B cell (primary cell): ENCODE measurements around the gene ABCB1.

Source experiments
- EZH2 ChIP-seq: IDR thresholded peaks from 2 replicates; pipeline ENCODE4 v1.6.1; 2012; ENCODE audit warnings: borderline replicate concordance, low read depth, mild to moderate bottlenecking, moderate library complexity, low read length; ENCODE audit not compliant: insufficient read depth, poor library complexity, severe bottlenecking
- TF ChIP-seq, protein P1 (sequence below): fragments of 200-600 bp; IDR thresholded peaks from one replicate; pipeline ENCODE4 v1.8.0; 2022; ENCODE audit warnings: antibody characterized with exemption, mild to moderate bottlenecking

DNA sequence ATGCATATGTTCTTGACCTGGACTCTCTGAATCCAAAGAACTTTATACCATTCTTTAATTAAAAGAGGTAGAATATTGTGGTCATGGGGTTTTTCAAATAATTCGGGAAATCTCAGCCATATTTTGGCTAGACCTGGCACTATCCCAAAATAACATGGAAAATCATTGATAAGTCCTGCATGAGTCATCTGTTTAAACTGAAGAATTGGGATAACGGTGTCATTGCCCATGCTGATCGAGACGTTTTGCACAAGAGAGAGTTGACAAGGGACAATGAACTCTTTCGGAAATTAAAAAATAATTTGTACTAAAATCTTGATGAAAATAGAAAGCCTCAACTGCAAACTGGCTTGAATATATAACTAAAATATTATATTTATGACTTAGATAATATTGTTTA, 105.3 kb downstream of the ABCB1 start:
- TF ChIP-seq, protein P1, sequence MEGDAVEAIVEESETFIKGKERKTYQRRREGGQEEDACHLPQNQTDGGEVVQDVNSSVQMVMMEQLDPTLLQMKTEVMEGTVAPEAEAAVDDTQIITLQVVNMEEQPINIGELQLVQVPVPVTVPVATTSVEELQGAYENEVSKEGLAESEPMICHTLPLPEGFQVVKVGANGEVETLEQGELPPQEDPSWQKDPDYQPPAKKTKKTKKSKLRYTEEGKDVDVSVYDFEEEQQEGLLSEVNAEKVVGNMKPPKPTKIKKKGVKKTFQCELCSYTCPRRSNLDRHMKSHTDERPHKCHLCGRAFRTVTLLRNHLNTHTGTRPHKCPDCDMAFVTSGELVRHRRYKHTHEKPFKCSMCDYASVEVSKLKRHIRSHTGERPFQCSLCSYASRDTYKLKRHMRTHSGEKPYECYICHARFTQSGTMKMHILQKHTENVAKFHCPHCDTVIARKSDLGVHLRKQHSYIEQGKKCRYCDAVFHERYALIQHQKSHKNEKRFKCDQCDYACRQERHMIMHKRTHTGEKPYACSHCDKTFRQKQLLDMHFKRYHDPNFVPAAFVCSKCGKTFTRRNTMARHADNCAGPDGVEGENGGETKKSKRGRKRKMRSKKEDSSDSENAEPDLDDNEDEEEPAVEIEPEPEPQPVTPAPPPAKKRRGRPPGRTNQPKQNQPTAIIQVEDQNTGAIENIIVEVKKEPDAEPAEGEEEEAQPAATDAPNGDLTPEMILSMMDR: no peak
- no peak for TF ChIP-seq EZH2
